ENCODE results near the gene TRIL. TPM values are rescaled to one million over a fixed set of nuclear protein-coding genes. Genes with fewer than 3 reads are reported as not detected.

Gene TRIL
- polyA plus RNA-seq, 1 donor from 2014 or later: 1.4 TPM

- no peaks in the 10 kb centered on the region for H3K9me2 ChIP-seq (ENCODE audit: insufficient read depth, low read length)
- H3K9me3 ChIP-seq (ENCODE audit: low read length): no peaks in the 10 kb centered on the region
- H3K4me2 ChIP-seq (ENCODE audit: low read length): no peak overlapping the region
- H3K79me2 ChIP-seq (replicated peaks; ENCODE audit: insufficient read depth, low read length): no peaks in the 10 kb centered on the region
- TF ChIP-seq MXI1 (conservative IDR thresholded peaks at IDR 0.05; ENCODE audit: poor library complexity, severe bottlenecking) (no peak), EZH2 (IDR thresholded peaks at IDR 0.05; ENCODE audit: borderline replicate concordance, insufficient read depth, low read length, poor library complexity, severe bottlenecking) (no peak), EP300 (conservative IDR thresholded peaks at IDR 0.05; ENCODE audit: poor library complexity, severe bottlenecking) (no peak), SMC3 (conservative IDR thresholded peaks at IDR 0.05; ENCODE audit: poor library complexity) (no peak), TAF1 (IDR thresholded peaks at IDR 0.05; ENCODE audit: low read depth) (no peak), RAD21 (conservative IDR thresholded peaks at IDR 0.05) (no peak), POLR2AphosphoS5 (IDR thresholded peaks at IDR 0.05) (no peak), REST (IDR thresholded peaks at IDR 0.05; ENCODE audit: borderline replicate concordance) (no peak)
- TF ChIP-seq, protein P1, sequence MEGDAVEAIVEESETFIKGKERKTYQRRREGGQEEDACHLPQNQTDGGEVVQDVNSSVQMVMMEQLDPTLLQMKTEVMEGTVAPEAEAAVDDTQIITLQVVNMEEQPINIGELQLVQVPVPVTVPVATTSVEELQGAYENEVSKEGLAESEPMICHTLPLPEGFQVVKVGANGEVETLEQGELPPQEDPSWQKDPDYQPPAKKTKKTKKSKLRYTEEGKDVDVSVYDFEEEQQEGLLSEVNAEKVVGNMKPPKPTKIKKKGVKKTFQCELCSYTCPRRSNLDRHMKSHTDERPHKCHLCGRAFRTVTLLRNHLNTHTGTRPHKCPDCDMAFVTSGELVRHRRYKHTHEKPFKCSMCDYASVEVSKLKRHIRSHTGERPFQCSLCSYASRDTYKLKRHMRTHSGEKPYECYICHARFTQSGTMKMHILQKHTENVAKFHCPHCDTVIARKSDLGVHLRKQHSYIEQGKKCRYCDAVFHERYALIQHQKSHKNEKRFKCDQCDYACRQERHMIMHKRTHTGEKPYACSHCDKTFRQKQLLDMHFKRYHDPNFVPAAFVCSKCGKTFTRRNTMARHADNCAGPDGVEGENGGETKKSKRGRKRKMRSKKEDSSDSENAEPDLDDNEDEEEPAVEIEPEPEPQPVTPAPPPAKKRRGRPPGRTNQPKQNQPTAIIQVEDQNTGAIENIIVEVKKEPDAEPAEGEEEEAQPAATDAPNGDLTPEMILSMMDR (IDR thresholded peaks at IDR 0.05; ENCODE audit: poor library complexity, severe bottlenecking): no peak
- no peaks in the 10 kb centered on the region for H4K20me1 ChIP-seq (ENCODE audit: insufficient read depth)
- no peak overlapping the region for H3K27ac ChIP-seq (ENCODE audit: low read length)
- no peak overlapping the region for H3K9ac ChIP-seq (ENCODE audit: low read length)
- H2AFZ ChIP-seq (ENCODE audit: low read depth, low read length): no peak overlapping the region
- no peak overlapping the region for H3K4me3 ChIP-seq (ENCODE audit: low read length)
- H3K36me3 ChIP-seq (ENCODE audit: insufficient read depth, low read length): no peaks in the 10 kb centered on the region
- no peaks in the 10 kb centered on the region for H3K27me3 ChIP-seq (ENCODE audit: insufficient read depth, low read depth, low read length)
- no peaks in the 10 kb centered on the region for H3F3A ChIP-seq (ENCODE audit: insufficient read depth, low read length, poor library complexity, severe bottlenecking)
These were observed 40.0 kb upstream of the TRIL start for GRCh38 chr7:28998105-28998504.

DNA sequence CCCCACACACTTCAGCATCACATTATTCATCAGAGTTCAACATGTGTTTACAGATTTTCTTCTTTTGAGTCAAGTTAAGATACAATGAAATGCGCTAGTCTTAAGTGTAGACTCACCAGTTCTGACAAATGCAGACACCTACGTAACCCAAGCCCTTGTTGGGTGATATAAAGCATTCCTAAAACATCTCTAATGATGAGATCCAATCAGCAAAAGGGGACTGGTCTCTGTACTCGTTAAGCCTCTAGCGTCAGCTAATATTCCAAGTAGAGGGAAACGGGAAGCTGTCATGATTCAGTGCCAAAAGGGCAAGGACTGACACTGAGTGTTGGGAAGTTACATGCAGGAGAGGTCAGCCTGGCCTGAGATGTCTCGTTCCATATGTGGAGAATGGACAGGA lies 38.7 kb upstream of the TRIL start:
- Histone ChIP-seq H4K20me1 (ENCODE audit: insufficient read depth) (no peaks in the 10 kb centered on the region), H3K9me3 (ENCODE audit: low read length) (no peaks in the 10 kb centered on the region), H3K27me3 (ENCODE audit: insufficient read depth, low read depth, low read length) (no peaks in the 10 kb centered on the region), H2AFZ (ENCODE audit: low read depth, low read length) (no peak overlapping the region), H3K36me3 (ENCODE audit: insufficient read depth, low read length) (no peaks in the 10 kb centered on the region), H3K4me3 (ENCODE audit: low read length) (no peak overlapping the region), H3K79me2 (replicated peaks; ENCODE audit: insufficient read depth, low read length) (no peaks in the 10 kb centered on the region), H3K4me2 (ENCODE audit: low read length) (no peak overlapping the region), H3K27ac (ENCODE audit: low read length) (no peak overlapping the region), H3K9ac (ENCODE audit: low read length) (no peak overlapping the region), H3K9me2 (ENCODE audit: insufficient read depth, low read length) (no peaks in the 10 kb centered on the region), H3F3A (ENCODE audit: insufficient read depth, low read length, poor library complexity, severe bottlenecking) (no peaks in the 10 kb centered on the region)
- TF ChIP-seq EZH2 (IDR thresholded peaks at IDR 0.05; ENCODE audit: borderline replicate concordance, insufficient read depth, low read length, poor library complexity, severe bottlenecking) (no peak), REST (IDR thresholded peaks at IDR 0.05; ENCODE audit: borderline replicate concordance) (no peak), RAD21 (conservative IDR thresholded peaks at IDR 0.05) (no peak), MXI1 (conservative IDR thresholded peaks at IDR 0.05; ENCODE audit: poor library complexity, severe bottlenecking) (no peak), TAF1 (IDR thresholded peaks at IDR 0.05; ENCODE audit: low read depth) (no peak), SMC3 (conservative IDR thresholded peaks at IDR 0.05; ENCODE audit: poor library complexity) (no peak), POLR2AphosphoS5 (IDR thresholded peaks at IDR 0.05) (no peak), EP300 (conservative IDR thresholded peaks at IDR 0.05; ENCODE audit: poor library complexity, severe bottlenecking) (no peak)
- TF ChIP-seq, protein P1 (IDR thresholded peaks at IDR 0.05; ENCODE audit: poor library complexity, severe bottlenecking): no peak

Data from neural cell (in vitro differentiated cells).